GM23338 (cell line): Measurements from ENCODE around the gene ZBTB7C.

Experiments
- EZH2 ChIP-seq: fragments of 200-600 bp; sonication (generic); IDR thresholded peaks from one replicate; pipeline ENCODE4 v1.8.0; 2017; ENCODE audit warnings: antibody characterized with exemption, mild to moderate bottlenecking, low read depth; ENCODE audit not compliant: unreplicated experiment
- POLR2AphosphoS5 ChIP-seq: IDR thresholded peaks from 2 replicates; pipeline ENCODE4 v1.6.1; 2016; ENCODE audit warnings: antibody characterized with exemption, low read depth
- TF ChIP-seq, protein P1 (sequence below), 2 experiments: fragments of 200-600 bp in 1 of 2; sonication (generic) in 1 of 2; conservative IDR thresholded peaks; 2 replicates each; pipeline versions ENCODE4 v1.5.1 to v1.6.1; 2016 to 2017; ENCODE audit warnings: antibody characterized with exemption in 2 of 2, low read depth in 2 of 2, mild to moderate bottlenecking in 2 of 2, moderate library complexity in 1 of 2

DNA sequence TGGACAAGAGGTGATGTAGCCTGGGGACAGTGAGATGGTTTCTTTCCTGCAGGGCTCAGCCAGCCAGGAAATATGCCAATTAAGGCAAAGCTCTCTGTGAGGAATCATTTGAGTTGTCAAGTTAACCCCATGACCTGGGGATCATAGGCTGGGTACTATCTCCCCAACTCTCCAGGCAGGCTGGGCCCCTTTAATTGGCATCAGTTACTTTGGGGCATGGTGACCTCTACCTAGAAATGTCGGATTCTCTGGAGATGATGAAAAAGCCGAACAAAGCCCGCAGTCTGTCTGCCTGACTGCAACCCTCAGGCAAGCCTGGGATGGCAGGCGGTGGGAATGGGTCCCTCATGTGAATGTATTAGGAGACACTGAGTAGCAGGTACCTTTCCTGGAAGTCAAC is 285.2 kb downstream of the ZBTB7C start:
- TF ChIP-seq, protein P1, sequence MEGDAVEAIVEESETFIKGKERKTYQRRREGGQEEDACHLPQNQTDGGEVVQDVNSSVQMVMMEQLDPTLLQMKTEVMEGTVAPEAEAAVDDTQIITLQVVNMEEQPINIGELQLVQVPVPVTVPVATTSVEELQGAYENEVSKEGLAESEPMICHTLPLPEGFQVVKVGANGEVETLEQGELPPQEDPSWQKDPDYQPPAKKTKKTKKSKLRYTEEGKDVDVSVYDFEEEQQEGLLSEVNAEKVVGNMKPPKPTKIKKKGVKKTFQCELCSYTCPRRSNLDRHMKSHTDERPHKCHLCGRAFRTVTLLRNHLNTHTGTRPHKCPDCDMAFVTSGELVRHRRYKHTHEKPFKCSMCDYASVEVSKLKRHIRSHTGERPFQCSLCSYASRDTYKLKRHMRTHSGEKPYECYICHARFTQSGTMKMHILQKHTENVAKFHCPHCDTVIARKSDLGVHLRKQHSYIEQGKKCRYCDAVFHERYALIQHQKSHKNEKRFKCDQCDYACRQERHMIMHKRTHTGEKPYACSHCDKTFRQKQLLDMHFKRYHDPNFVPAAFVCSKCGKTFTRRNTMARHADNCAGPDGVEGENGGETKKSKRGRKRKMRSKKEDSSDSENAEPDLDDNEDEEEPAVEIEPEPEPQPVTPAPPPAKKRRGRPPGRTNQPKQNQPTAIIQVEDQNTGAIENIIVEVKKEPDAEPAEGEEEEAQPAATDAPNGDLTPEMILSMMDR (conservative IDR thresholded peaks at IDR 0.05; ENCODE audit: low read depth in 2 of 2): no peak
- no peak for TF ChIP-seq EZH2
- TF ChIP-seq POLR2AphosphoS5: no peak
